Immature natural killer cell (primary cell): Measurements from ENCODE around the gene ZIC2. TPM values are rescaled to one million over a fixed set of nuclear protein-coding genes. Genes with fewer than 3 reads are reported as not detected.

Source experiments
- DNase-seq, 3 donors: peaks; one replicate each; pipeline ENCODE4 v3.0.0; 2022; ENCODE audit warnings: mixed read lengths in 1 of 3
- H3K27ac Mint-ChIP-seq, 6 donors: one replicate each; pipeline ENCODE4 v1.8.0; 2020; ENCODE audit warnings: mixed read lengths in 6 of 6, mild to moderate bottlenecking in 5 of 6, inconsistent platforms in 4 of 6, moderate library complexity in 3 of 6
- H3K27me3 Mint-ChIP-seq, 3 donors: one replicate each; pipeline ENCODE4 v1.8.0; 2020 to 2021; ENCODE audit warnings: low read depth in 3 of 3, mild to moderate bottlenecking in 3 of 3, mixed read lengths in 3 of 3, moderate library complexity in 3 of 3, inconsistent platforms in 1 of 3
- H3K36me3 Mint-ChIP-seq, 3 donors: one replicate each; pipeline ENCODE4 v1.8.0; 2020; ENCODE audit warnings: mixed read lengths in 3 of 3, inconsistent platforms in 2 of 3, mild to moderate bottlenecking in 2 of 3
- H3K4me1 Mint-ChIP-seq, 2 donors: one replicate each; pipeline ENCODE4 v1.8.0; 2020; ENCODE audit warnings: inconsistent platforms in 2 of 2, mild to moderate bottlenecking in 2 of 2, mixed read lengths in 2 of 2, moderate library complexity in 1 of 2
- H3K4me3 Mint-ChIP-seq, 5 donors: one replicate each; pipeline ENCODE4 v1.8.0; 2020; ENCODE audit warnings: mild to moderate bottlenecking in 5 of 5, mixed read lengths in 5 of 5, inconsistent platforms in 3 of 5, moderate library complexity in 3 of 5
- H3K9me3 Mint-ChIP-seq, 6 donors: one replicate each; pipeline ENCODE4 v1.8.0; 2020; ENCODE audit warnings: mild to moderate bottlenecking in 6 of 6, mixed read lengths in 6 of 6, inconsistent platforms in 4 of 6, moderate library complexity in 3 of 6
- polyA plus RNA-seq, 3 donors: library from polyadenylated mRNA; unstranded; fragments of 300-500 nt; fragmentation: Illumina TruSeq; gene quantifications; one replicate each; pipeline ENCODE4 v1.2.3, GENCODE V29; 2021

The ZIC2 gene
- polyA plus RNA-seq, 3 donors from 2014 or later: not detected

DNA sequence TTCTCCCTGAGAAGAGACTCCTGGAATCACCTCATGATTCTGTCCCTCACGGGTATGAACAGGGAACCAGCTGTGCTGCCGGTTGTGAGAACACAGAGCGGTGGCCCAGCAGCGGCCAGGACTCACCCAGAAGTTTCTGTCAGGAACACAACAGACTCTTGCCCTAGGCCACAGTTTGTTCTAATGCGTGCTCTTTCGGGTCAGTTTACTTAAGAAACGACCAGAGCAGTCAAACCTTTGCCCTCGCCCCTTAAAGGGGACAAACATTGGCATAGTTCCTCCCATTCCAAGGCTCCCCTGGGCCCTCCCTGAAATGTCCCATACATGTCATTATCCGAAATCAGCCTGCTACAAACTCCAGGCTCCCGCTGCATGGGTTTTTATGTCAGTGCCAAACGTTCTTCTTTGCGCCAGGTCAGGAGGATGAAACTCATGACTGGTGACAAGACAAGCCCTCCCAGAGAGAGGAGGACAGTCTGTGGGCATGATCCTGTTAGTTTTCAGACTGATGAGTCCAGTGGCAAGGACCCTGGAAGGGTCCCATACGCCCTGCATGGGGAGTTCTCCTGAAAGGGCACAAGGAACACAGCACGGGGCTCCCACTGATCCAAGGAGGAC, 28.3 kb upstream of the ZIC2 start:
- no peak overlapping the region for H3K27ac Mint-ChIP-seq
- H3K27me3 Mint-ChIP-seq: peaks cover 27 to 41% (median 35%) of the 10 kb centered on the region in 3 donors
- DNase-seq: no peak
- H3K36me3 Mint-ChIP-seq: peaks cover 0 to 4% (median 0%) of the 10 kb centered on the region in 3 donors
- H3K4me3 Mint-ChIP-seq: no peak overlapping the region
- H3K9me3 Mint-ChIP-seq: peaks cover 0 to 3% (median 0%) of the 10 kb centered on the region in 6 donors
- H3K4me1 Mint-ChIP-seq: no peaks in the 10 kb centered on the region

- no peaks in the 10 kb centered on the region for H3K36me3 Mint-ChIP-seq
- H3K27ac Mint-ChIP-seq: no peak overlapping the region
- no peak overlapping the region for H3K4me3 Mint-ChIP-seq
These were observed 26.4 kb upstream of the ZIC2 start for GRCh38 chr13:99955107-99955746.

GRCh38 chr13:99955747-99956472, 25.7 kb upstream of the ZIC2 start:
- DNase-seq: no peak
- peak overlapping the region in 1 of 6 donors; percentile 29 for H3K27ac Mint-ChIP-seq

More at GRCh38 chr13:99955107-99955746, 26.4 kb upstream of the ZIC2 start:
- Mint-ChIP-seq H3K27me3 (peaks cover 37 to 53% (median 48%) of the 10 kb centered on the region in 3 donors), H3K4me1 (peaks cover 6 to 13% of the 10 kb centered on the region in 2 donors), H3K9me3 (peaks cover 0 to 6% (median 0%) of the 10 kb centered on the region in 6 donors)
- DNase-seq: no peak

GRCh38 chr13:99956473-99957349, 24.9 kb upstream of the ZIC2 start:
- H3K4me1 Mint-ChIP-seq: peaks cover 6 to 14% of the 10 kb centered on the region in 2 donors
- H3K27ac Mint-ChIP-seq: no peak overlapping the region
- peak overlapping the region in 1 of 5 donors; percentile 17 for H3K4me3 Mint-ChIP-seq
- no peaks in the 10 kb centered on the region for H3K36me3 Mint-ChIP-seq
- no peak for DNase-seq
- H3K9me3 Mint-ChIP-seq: peaks cover 0 to 6% (median 0%) of the 10 kb centered on the region in 6 donors
- peaks cover 47 to 53% (median 48%) of the 10 kb centered on the region in 3 donors for H3K27me3 Mint-ChIP-seq

More at GRCh38 chr13:99955747-99956472, 25.7 kb upstream of the ZIC2 start:
- H3K4me3 Mint-ChIP-seq: no peak overlapping the region
- no peaks in the 10 kb centered on the region for H3K36me3 Mint-ChIP-seq
- H3K9me3 Mint-ChIP-seq: peaks cover 0 to 6% (median 0%) of the 10 kb centered on the region in 6 donors
- H3K27me3 Mint-ChIP-seq: peaks cover 40 to 56% (median 49%) of the 10 kb centered on the region in 3 donors
- peaks cover 6 to 14% of the 10 kb centered on the region in 2 donors for H3K4me1 Mint-ChIP-seq

- no peak overlapping the region for H3K27ac Mint-ChIP-seq
- no peak for DNase-seq
- H3K27me3 Mint-ChIP-seq: peaks cover 44 to 58% (median 44%) of the 10 kb centered on the region in 3 donors
- peak overlapping the region in 1 of 5 donors; percentile 30 for H3K4me3 Mint-ChIP-seq
- H3K36me3 Mint-ChIP-seq: no peaks in the 10 kb centered on the region
- peaks cover 6 to 14% of the 10 kb centered on the region in 2 donors for H3K4me1 Mint-ChIP-seq
- peaks cover 0 to 6% (median 0%) of the 10 kb centered on the region in 6 donors for H3K9me3 Mint-ChIP-seq
These were observed 23.0 kb upstream of the ZIC2 start for GRCh38 chr13:99958406-99959126.

DNA sequence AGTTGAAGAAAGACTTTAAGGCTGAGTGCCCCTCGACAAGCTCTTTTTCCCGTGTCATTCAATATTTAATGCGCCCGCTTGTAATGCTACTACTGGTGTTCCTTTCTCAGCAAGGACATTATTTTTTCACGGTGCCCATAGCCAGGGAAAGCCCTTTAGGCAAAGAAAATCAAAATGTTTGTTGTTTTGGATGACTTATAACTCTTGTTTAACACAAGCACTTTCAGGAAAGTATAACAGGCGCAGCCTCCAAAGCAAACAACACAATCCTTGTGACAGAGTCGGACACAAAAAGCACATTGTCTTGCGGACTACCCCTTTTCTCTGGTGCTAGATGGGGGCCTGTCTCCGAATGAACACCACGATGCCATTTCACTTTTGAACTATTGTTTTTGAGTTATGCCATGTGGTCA, 22.5 kb upstream of the ZIC2 start:
- Mint-ChIP-seq H3K4me1 (peaks cover 6 to 14% of the 10 kb centered on the region in 2 donors), H3K9me3 (peaks cover 0 to 2% (median 0%) of the 10 kb centered on the region in 6 donors), H3K27me3 (peaks cover 40 to 60% (median 41%) of the 10 kb centered on the region in 3 donors), H3K4me3 (peak overlapping the region in 2 of 5 donors; percentile 4 to 24), H3K36me3 (no peaks in the 10 kb centered on the region), H3K27ac (no peak overlapping the region)
- DNase-seq: no peak

GRCh38 chr13:99959540-99960230, 21.9 kb upstream of the ZIC2 start:
- no peak for DNase-seq
- Mint-ChIP-seq H3K4me1 (peaks cover 6 to 14% of the 10 kb centered on the region in 2 donors), H3K9me3 (peaks cover 0 to 2% (median 0%) of the 10 kb centered on the region in 6 donors), H3K27me3 (peaks cover 39 to 60% (median 39%) of the 10 kb centered on the region in 3 donors), H3K27ac (no peak overlapping the region), H3K36me3 (no peaks in the 10 kb centered on the region), H3K4me3 (peak overlapping the region; percentile 38 to 70 (median 61))

DNA sequence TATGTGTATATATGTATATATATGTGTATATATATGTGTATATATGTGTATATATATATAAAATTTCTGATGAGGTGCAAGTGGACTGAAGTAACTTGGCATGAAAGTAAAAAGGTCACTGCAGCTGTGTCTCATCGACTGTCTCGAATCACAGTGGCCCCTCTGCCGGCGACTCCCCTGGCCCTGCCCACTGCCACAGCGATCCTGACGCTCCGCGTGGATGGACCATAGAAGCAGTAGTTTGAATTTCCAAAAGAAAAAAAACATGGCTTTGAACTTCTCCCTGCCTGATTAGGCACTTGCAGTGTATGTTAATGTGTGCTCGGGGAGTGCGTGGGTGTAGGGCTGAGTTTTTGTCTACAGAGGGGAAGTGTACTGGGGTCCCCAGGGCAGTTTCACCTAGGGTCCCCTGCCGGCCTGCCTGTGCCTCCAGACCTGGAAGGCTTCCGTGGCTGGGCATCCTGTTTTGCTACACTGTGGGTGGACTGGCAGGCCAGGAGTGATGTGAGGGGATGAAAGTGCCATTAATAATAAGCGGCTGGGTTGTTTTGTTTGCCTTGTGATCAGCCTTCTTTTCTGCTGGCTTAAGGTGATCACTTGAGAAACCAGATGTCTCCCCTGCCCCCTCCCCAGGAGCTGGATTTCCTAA, 20.8 kb upstream of the ZIC2 start:
- Mint-ChIP-seq H3K27ac (no peak overlapping the region), H3K27me3 (peaks cover 30 to 56% (median 39%) of the 10 kb centered on the region in 3 donors), H3K36me3 (no peaks in the 10 kb centered on the region), H3K4me3 (no peak overlapping the region), H3K4me1 (peaks cover 6 to 14% of the 10 kb centered on the region in 2 donors), H3K9me3 (peaks cover 0 to 2% (median 0%) of the 10 kb centered on the region in 6 donors)
- no peak for DNase-seq

- Mint-ChIP-seq H3K4me3 (no peak overlapping the region), H3K36me3 (no peaks in the 10 kb centered on the region)
These were observed 19.9 kb upstream of the ZIC2 start for GRCh38 chr13:99961636-99962035.

GRCh38 chr13:99962242-99962641, 19.3 kb upstream of the ZIC2 start:
- Mint-ChIP-seq H3K27me3 (peaks cover 32 to 56% (median 38%) of the 10 kb centered on the region in 3 donors), H3K9me3 (peaks cover 0 to 2% (median 0%) of the 10 kb centered on the region in 6 donors), H3K4me1 (peaks cover 6 to 14% of the 10 kb centered on the region in 2 donors), H3K27ac (no peak overlapping the region), H3K36me3 (no peaks in the 10 kb centered on the region), H3K4me3 (no peak overlapping the region)
- DNase-seq: no peak

More at GRCh38 chr13:99961636-99962035, 19.9 kb upstream of the ZIC2 start:
- Mint-ChIP-seq H3K4me1 (peaks cover 6 to 14% of the 10 kb centered on the region in 2 donors), H3K27ac (no peak overlapping the region), H3K9me3 (peaks cover 0 to 2% (median 0%) of the 10 kb centered on the region in 6 donors), H3K27me3 (peaks cover 34 to 57% (median 35%) of the 10 kb centered on the region in 3 donors)
- DNase-seq: no peak

- Mint-ChIP-seq H3K36me3 (peaks cover 0 to 3% (median 0%) of the 10 kb centered on the region in 3 donors), H3K27me3 (peaks cover 36 to 50% (median 36%) of the 10 kb centered on the region in 3 donors), H3K27ac (no peak overlapping the region), H3K4me3 (no peak overlapping the region), H3K4me1 (peaks cover 7 to 19% of the 10 kb centered on the region in 2 donors), H3K9me3 (peaks cover 0 to under 1% (median 0%) of the 10 kb centered on the region in 6 donors)
- DNase-seq: no peak
These were observed 17.7 kb upstream of the ZIC2 start for GRCh38 chr13:99963816-99964339.
